Cerebellar nuclear complex (tissue), 1 donor: ENCODE data around the gene SKA1.
"Not testable (repeated sequence)": the region's sequence is repeated elsewhere in the genome, so short reads cannot be mapped to it uniquely, and the experiment has no call there.

ENCODE experiments used
- DNase-seq, 2 experiments: peaks; one replicate each; lab custom pipeline; 2025; lab: John Stamatoyannopoulos, UW

SKA1 gene

GRCh38 chr18:50429207-50429948 lies 54.5 kb downstream of the SKA1 start:
- DNase-seq: no peak

- no peak for DNase-seq
These were observed 58.1 kb downstream of the SKA1 start for GRCh38 chr18:50432915-50433314.

GRCh38 chr18:50436742-50437141 lies 61.9 kb downstream of the SKA1 start:
- not testable (repeated sequence) for DNase-seq

- DNase-seq: no peak
These were observed 64.7 kb downstream of the SKA1 start for GRCh38 chr18:50439460-50440015.

GRCh38 chr18:50441016-50441415 lies 66.2 kb downstream of the SKA1 start:
- no peak for DNase-seq

GRCh38 chr18:50441501-50441900 lies 66.7 kb downstream of the SKA1 start:
- DNase-seq: no peak
